IMR-90 (cell line): ENCODE data around the gene C16orf90. TPM values are rescaled to one million over a fixed set of nuclear protein-coding genes. Genes with fewer than 3 reads are reported as not detected.

Source experiments
- ATAC-seq: fragments of 200-7000 bp; cut with Tn5 transposase; 2 replicates; pipeline ENCODE4 v1.9.1; 2020; ENCODE audit warnings: low read depth, mild to moderate bottlenecking, moderate library complexity
- BruUV-seq: library from RNA; stranded (reverse); fragments of 400-500 nt; replicated peaks from 2 replicates; lab custom pipeline; 2021; lab: Mats Ljungman, UMichigan
- CTCF ChIA-PET: fragments of 300-600 bp; formaldehyde crosslinking; extraction: SDS; loops from one replicate; lab custom pipeline; 2021; ENCODE audit warnings: antibody characterized with exemption; lab: Yijun Ruan, JAX
- POLR2A ChIA-PET: fragments of 300-600 bp; sonication (Branson Sonifier 250); formaldehyde crosslinking; loops from one replicate; lab custom pipeline; 2022; ENCODE audit warnings: antibody characterized with exemption; ENCODE audit not compliant: unreplicated experiment; lab: Charles Lee
- DNase-seq: peaks from one replicate; pipeline ENCODE4 v3.0.0; 2013
- H2AFZ ChIP-seq: replicated peaks from 2 replicates; pipeline ENCODE3; 2013; ENCODE audit warnings: low read length, mild to moderate bottlenecking; ENCODE audit not compliant: poor library complexity
- H2AK5ac ChIP-seq: 2 replicates; pipeline ENCODE4 v1.6.1; 2013; ENCODE audit warnings: low read depth, low read length, inconsistent platforms
- H2AK9ac ChIP-seq: replicated peaks from 2 replicates; pipeline ENCODE3; 2013; ENCODE audit warnings: mild to moderate bottlenecking, low read depth, low read length, moderate library complexity; ENCODE audit not compliant: poor library complexity
- H2BK120ac ChIP-seq: 2 replicates; pipeline ENCODE4 v1.6.1; 2013; ENCODE audit warnings: low read depth, low read length, inconsistent platforms
- H2BK15ac ChIP-seq: 3 replicates; pipeline ENCODE4 v1.6.1; 2013; ENCODE audit warnings: low read depth, low read length, inconsistent platforms
- H2BK20ac ChIP-seq: 2 replicates; pipeline ENCODE4 v1.6.1; 2013; ENCODE audit warnings: low read depth, mild to moderate bottlenecking, inconsistent platforms, low read length, moderate library complexity
- H2BK5ac ChIP-seq: 2 replicates; pipeline ENCODE4 v1.6.1; 2013; ENCODE audit warnings: mild to moderate bottlenecking, low read depth, low read length, inconsistent platforms; ENCODE audit not compliant: poor library complexity, severe bottlenecking
- H3K14ac ChIP-seq: replicated peaks from 2 replicates; pipeline ENCODE4 v1.6.1; 2013; ENCODE audit warnings: low read depth, low read length, inconsistent platforms
- H3K18ac ChIP-seq: 2 replicates; pipeline ENCODE4 v1.6.1; 2013; ENCODE audit warnings: low read depth, low read length, control low read depth
- H3K23ac ChIP-seq: 2 replicates; pipeline ENCODE4 v1.6.1; 2013; ENCODE audit warnings: low read depth, low read length, inconsistent platforms
- H3K27ac ChIP-seq: 2 replicates; pipeline ENCODE4 v1.5.1; 2013; ENCODE audit warnings: mild to moderate bottlenecking, control low read depth, low read length; ENCODE audit not compliant: insufficient read depth
- H3K27me3 ChIP-seq: 2 replicates; pipeline ENCODE4 v1.6.1; 2013; ENCODE audit warnings: low read length; ENCODE audit not compliant: control insufficient read depth, insufficient read depth
- H3K36me3 ChIP-seq: 2 replicates; pipeline ENCODE4 v1.6.1; 2013; ENCODE audit warnings: low read length, mixed read lengths; ENCODE audit not compliant: control insufficient read depth, insufficient read depth
- H3K4ac ChIP-seq: 2 replicates; pipeline ENCODE4 v1.6.1; 2013; ENCODE audit warnings: low read depth, low read length, inconsistent platforms
- H3K4me1 ChIP-seq: 2 replicates; pipeline ENCODE4 v1.6.1; 2013; ENCODE audit warnings: low read length, mixed read lengths; ENCODE audit not compliant: control insufficient read depth, insufficient read depth
- H3K4me2 ChIP-seq: 2 replicates; pipeline ENCODE4 v1.6.1; 2013; ENCODE audit warnings: low read depth, mild to moderate bottlenecking, control low read depth, low read length, moderate library complexity
- H3K4me3 ChIP-seq: 2 replicates; pipeline ENCODE4 v1.5.1; 2013; ENCODE audit warnings: low read depth, mild to moderate bottlenecking, control low read depth, low read length, moderate library complexity; ENCODE audit not compliant: insufficient read depth
- H3K56ac ChIP-seq: 2 replicates; pipeline ENCODE4 v1.6.1; 2013; ENCODE audit warnings: low read length, inconsistent platforms; ENCODE audit not compliant: insufficient read depth; ENCODE audit errors: extremely low read depth
- H3K79me1 ChIP-seq, 2 experiments: 2 replicates each; pipeline ENCODE4 v1.6.1; 2013; ENCODE audit warnings: low read length in 2 of 2, inconsistent platforms in 1 of 2, low read depth in 1 of 2
- H3K9ac ChIP-seq: 2 replicates; pipeline ENCODE4 v1.6.1; 2013; ENCODE audit warnings: low read depth, low read length, control low read depth
- H3K9me1 ChIP-seq: 2 replicates; pipeline ENCODE4 v1.6.1; 2013; ENCODE audit warnings: low read length, inconsistent platforms; ENCODE audit not compliant: insufficient read depth
- H3K9me3 ChIP-seq: 2 replicates; pipeline ENCODE4 v1.6.1; 2013; ENCODE audit warnings: low read length; ENCODE audit not compliant: control insufficient read depth, insufficient read depth
- H4K20me1 ChIP-seq: 2 replicates; pipeline ENCODE4 v1.6.1; 2013; ENCODE audit warnings: low read length, inconsistent platforms; ENCODE audit not compliant: insufficient read depth
- H4K5ac ChIP-seq: 2 replicates; pipeline ENCODE4 v1.6.1; 2013; ENCODE audit warnings: mild to moderate bottlenecking, low read depth, low read length, control low read depth
- H4K8ac ChIP-seq, 2 experiments: 2 replicates each; pipeline ENCODE4 v1.6.1; 2013; ENCODE audit warnings: low read depth in 2 of 2, low read length in 2 of 2, control low read depth in 1 of 2, inconsistent platforms in 1 of 2
- H4K91ac ChIP-seq: 2 replicates; pipeline ENCODE4 v1.6.1; 2013; ENCODE audit warnings: low read depth, low read length, inconsistent platforms; ENCODE audit not compliant: insufficient read depth
- BHLHE40 ChIP-seq: fragments of 150-350 bp; IDR thresholded peaks from 2 replicates; pipeline ENCODE4 v1.6.1; 2016; ENCODE audit warnings: mild to moderate bottlenecking, low read depth, low read length
- CEBPB ChIP-seq: IDR thresholded peaks from 2 replicates; pipeline ENCODE4 v1.6.1; 2012; ENCODE audit warnings: low read depth, low read length, improper control_type of control experiment
- CHD1 ChIP-seq: IDR thresholded peaks from 2 replicates; pipeline ENCODE4 v1.6.1; 2012; ENCODE audit warnings: low read depth, low read length, improper control_type of control experiment
- CTCF ChIP-seq: conservative IDR thresholded peaks from 2 replicates; pipeline ENCODE4 v1.5.1; 2012; ENCODE audit warnings: mild to moderate bottlenecking, low read depth, low read length, improper control_type of control experiment
- ELK1 ChIP-seq: fragments of 150-350 bp; IDR thresholded peaks from 2 replicates; pipeline ENCODE4 v1.6.1; 2016; ENCODE audit warnings: low read depth, mild to moderate bottlenecking, low read length, moderate library complexity, borderline replicate concordance
- MAFK ChIP-seq: IDR thresholded peaks from 2 replicates; pipeline ENCODE4 v1.6.1; 2012; ENCODE audit warnings: low read depth, low read length, improper control_type of control experiment
- MAZ ChIP-seq: IDR thresholded peaks from 2 replicates; pipeline ENCODE4 v1.6.1; 2012; ENCODE audit warnings: low read depth, mild to moderate bottlenecking, low read length, improper control_type of control experiment, moderate library complexity, borderline replicate concordance
- RCOR1 ChIP-seq: IDR thresholded peaks from 2 replicates; pipeline ENCODE4 v1.6.1; 2012; ENCODE audit warnings: mild to moderate bottlenecking, low read length, improper control_type of control experiment; ENCODE audit not compliant: insufficient replicate concordance
- RFX5 ChIP-seq: IDR thresholded peaks from 2 replicates; pipeline ENCODE4 v1.8.0; 2012; ENCODE audit warnings: low read depth, mild to moderate bottlenecking, low read length, moderate library complexity
- SMC3 ChIP-seq: fragments of 150-350 bp; IDR thresholded peaks from 2 replicates; pipeline ENCODE4 v1.6.1; 2016; ENCODE audit warnings: low read depth, mild to moderate bottlenecking, antibody characterized with exemption, low read length, moderate library complexity
- USF2 ChIP-seq: fragments of 150-350 bp; IDR thresholded peaks from 2 replicates; pipeline ENCODE4 v1.6.1; 2017; ENCODE audit warnings: mild to moderate bottlenecking, antibody characterized with exemption, low read length, low read depth
- WGBS, 2 experiments: methylation state at CpG; one replicate each; pipeline versions ENCODE4 v1.1.5 to v1.1.7; 2013; ENCODE audit warnings: missing lambda C conversion rate in 2 of 2; ENCODE audit not compliant: insufficient read length in 1 of 2; ENCODE audit errors: extremely low coverage in 2 of 2; 5-methylcytosine and 5-hydroxymethylcytosine counted together
- dilution Hi-C: fragments of 300-500 bp; cut with HindIII; formaldehyde crosslinking; loops from one replicate; pipeline ENCODE4 v1.14.3; 2018; ENCODE audit warnings: low sequenced_read_pairs; ENCODE audit not compliant: unreplicated experiment
- in situ Hi-C: fragments of 300-500 bp; cut with MboI; formaldehyde crosslinking; loops from 3 replicates; pipeline ENCODE4 v1.14.3; 2019; ENCODE audit warnings: low sequenced_read_pairs, inconsistent platforms, mixed read lengths
- intact Hi-C: fragments of 100-400 bp; cut with micrococcal nuclease; formaldehyde crosslinking; loops from 2 replicates; pipeline ENCODE4 v1.10.0; 2022
- polyA plus RNA-seq, 3 experiments: library from polyadenylated mRNA; depleted of rRNA; stranded (reverse); fragments of >200 nt; gene quantifications; 2 replicates each; pipeline ENCODE4 v1.2.3, GENCODE V29; 2012; ENCODE audit warnings: low replicate concordance in 1 of 3
- total RNA-seq: library from RNA; depleted of rRNA; stranded (reverse); fragments of >200 nt; gene quantifications from 2 replicates; pipeline ENCODE4 v1.2.3, GENCODE V29; 2012

The C16orf90 gene
- total and polyA plus RNA-seq, 2 of the 4 experiments (the other 2 are of a cell fraction), result not detected

DNA sequence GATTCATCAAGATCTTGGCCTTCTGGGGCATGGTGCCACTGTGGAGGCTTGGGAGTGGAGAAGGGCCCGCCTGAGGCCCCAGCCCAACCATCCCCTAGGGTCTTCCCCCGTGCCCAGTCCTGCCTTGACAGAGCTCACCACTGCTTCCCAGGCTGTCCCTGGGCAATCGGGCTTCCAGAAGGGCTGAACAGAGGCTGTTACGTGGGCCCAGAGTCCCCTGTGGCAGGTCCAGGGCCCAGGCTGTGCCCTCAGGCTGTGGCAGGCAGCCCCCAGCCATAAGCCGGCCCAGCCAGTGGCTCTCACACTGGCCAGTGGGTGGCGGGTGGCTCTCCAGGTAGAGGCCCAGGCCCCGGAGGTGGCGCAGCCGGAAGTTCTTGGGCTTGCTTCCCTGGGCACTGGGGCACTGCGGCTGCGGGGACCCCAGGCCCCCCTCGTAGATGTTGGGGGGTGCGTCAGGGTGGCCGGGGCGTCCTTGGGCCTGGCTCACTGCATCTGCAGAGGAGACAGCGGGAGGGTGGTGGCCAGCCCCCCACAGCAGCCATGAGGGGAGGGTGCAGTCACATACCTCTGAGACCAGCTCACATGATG, 809 bp downstream of the C16orf90 start:
- no peaks in the 10 kb centered on the region for H3K79me1 ChIP-seq
- H4K5ac ChIP-seq, result no peak overlapping the region
- POLR2A ChIA-PET, result no interaction called here
- H3K4me1 ChIP-seq, result no peaks in the 10 kb centered on the region
- H2AK5ac ChIP-seq, result no peak overlapping the region
- intact Hi-C loops, result no loop called here
- no peak overlapping the region for H3K4me3 ChIP-seq
- H3K36me3 ChIP-seq, result no peaks in the 10 kb centered on the region
- no peaks in the 10 kb centered on the region for H3K27me3 ChIP-seq
- no peak overlapping the region for H3K9ac ChIP-seq
- in situ Hi-C loops, result no loop called here
- H4K8ac ChIP-seq, result no peak overlapping the region
- ATAC-seq (no peak), DNase-seq (no peak)
- no peak for TF ChIP-seq MAFK
- TF ChIP-seq CTCF, result no peak
- no peak for TF ChIP-seq CEBPB
- no peak for TF ChIP-seq RFX5
- no peak for TF ChIP-seq MAZ
- TF ChIP-seq RCOR1, result no peak
- no peak for TF ChIP-seq CHD1
- TF ChIP-seq ELK1, result no peak
- no peak for TF ChIP-seq SMC3
- no peak for TF ChIP-seq USF2
- no peak for TF ChIP-seq BHLHE40
- H2AK9ac ChIP-seq, result no peak overlapping the region
- no peak overlapping the region for H2BK15ac ChIP-seq
- no TSS peak for BruUV-seq
- H3K23ac ChIP-seq, result no peak overlapping the region
- WGBS, 2 experiments, result 87% methylated on average over 4 of the region's 16 CpGs; no CpG with 5 or more reads in 1 of the 2 experiments
- no peak overlapping the region for H3K18ac ChIP-seq
- H3K9me1 ChIP-seq, result 0 out of 2 replicates have a peak, but pooled peaks cover 3% of the 10 kb centered on the region
- CTCF ChIA-PET, result no interaction called here
- H4K20me1 ChIP-seq, result no peaks in the 10 kb centered on the region
- H3K9me3 ChIP-seq, result no peaks in the 10 kb centered on the region
- H2BK20ac ChIP-seq, result no peak overlapping the region
- H3K4ac ChIP-seq, result no peak overlapping the region
- H2AFZ ChIP-seq, result no peak overlapping the region
- dilution Hi-C loops, result no loop called here
- no peak overlapping the region for H3K14ac ChIP-seq
- H2BK5ac ChIP-seq, result no peak overlapping the region
- H4K91ac ChIP-seq, result no peak overlapping the region
- H2BK120ac ChIP-seq, result no peak overlapping the region
- no peak overlapping the region for H3K56ac ChIP-seq
- H3K4me2 ChIP-seq, result no peak overlapping the region
- no peak overlapping the region for H3K27ac ChIP-seq
